HCT116 (cell line): ENCODE measurements around the gene HK1. TPM values are rescaled to one million over a fixed set of nuclear protein-coding genes. Genes with fewer than 3 reads are reported as not detected.

ENCODE experiments used
- ATAC-seq: fragments of 200-7000 bp; cut with Tn5 transposase; 2 replicates; pipeline ENCODE4 v1.9.1; 2020; ENCODE audit warnings: mild to moderate bottlenecking, moderate library complexity
- BruUV-seq: library from RNA; stranded (reverse); fragments of 400-500 nt; replicated peaks from 2 replicates; lab custom pipeline; 2021; lab: Mats Ljungman, UMichigan
- CTCF ChIA-PET: fragments of 300-600 bp; sonication (Branson Sonifier 250); formaldehyde crosslinking; loops from one replicate; lab custom pipeline; 2021; ENCODE audit warnings: antibody characterized with exemption; lab: Charles Lee
- POLR2A ChIA-PET: fragments of 300-600, 350-600 bp; sonication (Branson Sonifier 250); formaldehyde crosslinking; loops from one replicate; lab custom pipeline; 2021; ENCODE audit warnings: antibody characterized with exemption; lab: Charles Lee
- RAD21 ChIA-PET, 2 experiments: fragments of 300-600 bp; sonication (Branson Sonifier 250); formaldehyde crosslinking; loops; one replicate each; lab custom pipeline; 2023; ENCODE audit warnings: low total read pairs in 2 of 2; ENCODE audit not compliant: uncharacterized antibody in 2 of 2, unreplicated experiment in 2 of 2, low non-redundant PET in 1 of 2; lab: Charles Lee
- DNase-seq: peaks from one replicate; pipeline ENCODE4 v3.0.0-alpha.2; 2010; ENCODE audit warnings: low read depth, low spot score
- H2AFZ ChIP-seq: fragments of 200-600 bp; shearing (Covaris generic), sonication (generic); 2 replicates; pipeline ENCODE4 v1.6.1; 2017; ENCODE audit warnings: low read depth, mixed run types, mixed read lengths, antibody characterized with exemption, low read length; ENCODE audit not compliant: poor library complexity, severe bottlenecking
- H3K27ac ChIP-seq: 2 replicates; pipeline ENCODE4 v1.5.1; 2012; ENCODE audit warnings: low read depth, low read length
- H3K27me3 ChIP-seq: fragments of 200-600 bp; sonication (generic); 2 replicates; pipeline ENCODE4 v1.6.1; 2016; ENCODE audit warnings: mixed run types, low read length, mixed read lengths; ENCODE audit not compliant: insufficient read depth
- H3K36me3 ChIP-seq, 2 experiments: fragments of 200-500 bp in 1 of 2; fragments of 200-600 bp in 1 of 2; sonication (Bioruptor generic) in 1 of 2; sonication (generic) in 1 of 2; 2 replicates each; pipeline versions ENCODE4 v1.5.1 to v1.6.1; 2014 to 2016; ENCODE audit warnings: low read length in 2 of 2, inconsistent platforms in 1 of 2, mixed read lengths in 1 of 2, mixed run types in 1 of 2; ENCODE audit not compliant: insufficient read depth in 2 of 2, control insufficient read depth in 1 of 2
- H3K4me1 ChIP-seq, 2 experiments: fragments of 200-600 bp in 1 of 2; sonication (generic) in 1 of 2; 2 replicates each; pipeline versions ENCODE4 v1.5.1 to v1.6.1; 2012 to 2017; ENCODE audit warnings: low read length in 2 of 2, inconsistent platforms in 1 of 2, mild to moderate bottlenecking in 1 of 2, mixed read lengths in 1 of 2, mixed run types in 1 of 2, moderate library complexity in 1 of 2; ENCODE audit not compliant: insufficient read depth in 2 of 2, control insufficient read depth in 1 of 2
- H3K4me2 ChIP-seq: fragments of 200-600 bp; sonication (generic); 2 replicates; pipeline ENCODE4 v1.6.1; 2017; ENCODE audit warnings: mixed run types, low read length, mixed read lengths
- H3K4me3 ChIP-seq, 2 experiments: fragments of 200-600 bp in 1 of 2; sonication (generic) in 1 of 2; replicated peaks in 1 of 2; 2 replicates each; pipeline ENCODE4 v1.5.1; 2011 to 2016; ENCODE audit warnings: low read length in 2 of 2, control low read depth in 1 of 2, low read depth in 1 of 2, mild to moderate bottlenecking in 1 of 2, mixed read lengths in 1 of 2, mixed run types in 1 of 2
- H3K79me2 ChIP-seq: fragments of 200-600 bp; sonication (generic); 2 replicates; pipeline ENCODE4 v1.6.1; 2017; ENCODE audit warnings: mild to moderate bottlenecking, mixed run types, low read length, moderate library complexity, mixed read lengths; ENCODE audit not compliant: insufficient read depth
- H3K9ac ChIP-seq: fragments of 200-600 bp; sonication (generic); 2 replicates; pipeline ENCODE4 v1.6.1; 2016; ENCODE audit warnings: low read length, mixed read lengths
- H3K9me2 ChIP-seq: fragments of 200-600 bp; sonication (generic), shearing (Covaris generic); 2 replicates; pipeline ENCODE4 v1.6.1; 2017; ENCODE audit warnings: mixed run types, mild to moderate bottlenecking, moderate library complexity; ENCODE audit not compliant: insufficient read depth
- H3K9me3 ChIP-seq, 2 experiments: fragments of 200-500 bp in 1 of 2; fragments of 200-600 bp in 1 of 2; sonication (Bioruptor generic) in 1 of 2; sonication (generic) in 1 of 2; 2 replicates each; pipeline ENCODE4 v1.6.1; 2014 to 2017; ENCODE audit warnings: low read length in 2 of 2, mixed read lengths in 2 of 2, inconsistent platforms in 1 of 2, low read depth in 1 of 2, mild to moderate bottlenecking in 1 of 2, mixed run types in 1 of 2, moderate library complexity in 1 of 2; ENCODE audit not compliant: control insufficient read depth in 1 of 2, insufficient read depth in 1 of 2
- H4K20me1 ChIP-seq: fragments of 200-600 bp; sonication (generic), shearing (Covaris generic); 2 replicates; pipeline ENCODE4 v1.6.1; 2017; ENCODE audit warnings: mixed run types, mild to moderate bottlenecking, moderate library complexity; ENCODE audit not compliant: insufficient read depth
- CBX3 ChIP-seq: IDR thresholded peaks from 2 replicates; pipeline ENCODE4 v1.6.1; 2012; ENCODE audit warnings: low read depth
- CEBPB ChIP-seq: IDR thresholded peaks from 2 replicates; pipeline ENCODE4 v1.6.1; 2012; ENCODE audit warnings: low read depth
- EGR1 ChIP-seq: IDR thresholded peaks from 2 replicates; pipeline ENCODE4 v1.6.1; 2012; ENCODE audit warnings: low read depth
- ELF1 ChIP-seq: IDR thresholded peaks from 2 replicates; pipeline ENCODE4 v1.6.1; 2012; ENCODE audit warnings: low read depth, borderline replicate concordance
- EZH2 ChIP-seq: fragments of 200-600 bp; sonication (generic); IDR thresholded peaks from 2 replicates; pipeline ENCODE4 v1.6.1; 2017; ENCODE audit warnings: antibody characterized with exemption, mixed run types
- EZH2phosphoT487 ChIP-seq: fragments of 200-600 bp; IDR thresholded peaks from 2 replicates; pipeline ENCODE4 v1.6.1; 2018; ENCODE audit warnings: antibody characterized with exemption, borderline replicate concordance
- FOSL1 ChIP-seq: IDR thresholded peaks from 2 replicates; pipeline ENCODE4 v1.6.1; 2012; ENCODE audit warnings: low read depth
- JUND ChIP-seq: IDR thresholded peaks from 2 replicates; pipeline ENCODE4 v1.6.1; 2012
- POLR2A ChIP-seq: IDR thresholded peaks from 2 replicates; pipeline ENCODE4 v1.7.0; 2011; ENCODE audit warnings: borderline replicate concordance; ENCODE audit not compliant: insufficient read depth, insufficient read length; ENCODE audit errors: extremely low read depth
- POLR2AphosphoS5 ChIP-seq: IDR thresholded peaks from 2 replicates; pipeline ENCODE4 v1.6.1; 2011; ENCODE audit warnings: mild to moderate bottlenecking, low read depth, low read length, moderate library complexity
- RAD21 ChIP-seq: IDR thresholded peaks from 2 replicates; pipeline ENCODE4 v1.6.1; 2012; ENCODE audit warnings: low read depth, mild to moderate bottlenecking
- SP1 ChIP-seq: IDR thresholded peaks from 2 replicates; pipeline ENCODE4 v1.6.1; 2012; ENCODE audit warnings: low read depth
- TCF7L2 ChIP-seq: IDR thresholded peaks from 2 replicates; pipeline ENCODE4 v1.7.0; 2011; ENCODE audit warnings: borderline replicate concordance, inconsistent platforms; ENCODE audit not compliant: insufficient read depth, insufficient read length; ENCODE audit errors: extremely low read depth
- ZFX ChIP-seq: fragments of 450-650 bp; IDR thresholded peaks from 2 replicates; pipeline ENCODE4 v1.6.1; 2017
- intact Hi-C: fragments of 100-400 bp; cut with micrococcal nuclease; formaldehyde crosslinking; loops from 2 replicates; pipeline ENCODE4 v1.10.0; 2022
- total RNA-seq: library from RNA; stranded (reverse); gene quantifications from one replicate; pipeline ENCODE4 v1.2.1, GENCODE V29; 2021; ENCODE audit not compliant: unreplicated experiment
- TF ChIP-seq, protein P1 (sequence below): IDR thresholded peaks from 2 replicates; pipeline ENCODE4 v1.6.1; 2012
- TF ChIP-seq, protein P2 (sequence below): IDR thresholded peaks from 2 replicates; pipeline ENCODE4 v1.6.1; 2011; ENCODE audit warnings: mild to moderate bottlenecking, low read length, moderate library complexity; ENCODE audit not compliant: insufficient replicate concordance; ENCODE audit errors: extremely low read depth
- TF ChIP-seq, protein P3 (sequence below): IDR thresholded peaks from 2 replicates; pipeline ENCODE4 v1.6.1; 2012
- TF ChIP-seq, protein P4 (sequence below): IDR thresholded peaks from 2 replicates; pipeline ENCODE4 v1.6.1; 2012; ENCODE audit warnings: low read depth

Gene HK1
- total RNA-seq, 1 experiment from 2014 or later: 50.3 TPM

DNA sequence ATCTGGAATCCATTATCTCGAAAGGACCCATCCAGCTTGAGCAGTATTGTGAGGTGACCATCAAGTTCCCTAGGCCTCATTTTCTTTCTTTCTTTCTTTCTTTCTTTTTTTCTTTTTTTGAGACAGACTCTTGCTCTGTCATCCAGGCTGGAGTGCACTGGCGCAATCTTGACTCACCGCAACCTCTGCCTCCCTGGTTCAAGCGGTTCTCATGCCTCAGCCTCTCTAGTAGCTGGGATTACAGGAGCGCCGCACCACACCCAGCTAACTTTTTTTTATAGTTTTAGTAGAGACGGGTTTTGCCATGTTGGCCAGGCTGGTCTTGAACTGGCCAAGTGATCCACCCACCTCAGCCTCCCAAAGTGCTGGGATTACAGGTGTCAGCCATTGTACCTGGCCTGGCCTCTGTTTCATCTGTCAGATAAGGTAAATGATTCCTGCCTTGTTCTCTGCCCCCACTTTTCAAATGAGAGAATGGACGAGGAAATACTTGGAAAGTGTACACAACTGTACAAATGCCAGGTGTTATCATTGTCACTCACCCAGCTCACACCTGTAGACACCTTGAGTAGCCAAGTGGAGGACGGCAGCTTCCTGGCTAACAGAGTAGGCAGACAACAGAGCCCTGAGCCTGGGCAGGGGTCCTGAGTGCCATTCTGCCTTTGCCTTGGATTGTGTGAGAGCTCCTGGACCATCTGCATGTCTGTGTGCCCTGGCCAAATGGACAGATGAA lies 54.1 kb downstream of the HK1 start:
- ChIA-PET RAD21 (no interaction called here), POLR2A (no interaction called here), CTCF (interaction anchor here (1.3 kb wide), 1 partner anchor 9 kb away, joined by 4 read pairs; no protein-coding TSS in a partner anchor)
- no peak for DNase-seq
- Histone ChIP-seq H3K27me3 (no peaks in the 10 kb centered on the region), H3K9me2 (no peaks in the 10 kb centered on the region), H3K4me2 (peak overlapping the region; percentile 51), H3K36me3 (no peaks in the 10 kb centered on the region), H3K4me3 (no peak overlapping the region), H3K4me1 (peaks cover 16 to 22% of the 10 kb centered on the region in 2 experiments), H3K27ac (peak overlapping the region; percentile 30; the same call in 1 of the 2 replicates), H3K9ac (peak overlapping the region; percentile 2; the same call in 1 of the 2 replicates), H4K20me1 (no peaks in the 10 kb centered on the region), H3K79me2 (peaks cover 30% of the 10 kb centered on the region), H2AFZ (no peak overlapping the region), H3K9me3 (no peaks in the 10 kb centered on the region)
- no peak for ATAC-seq
- intact Hi-C loops: no loop called here
- BruUV-seq: no TSS peak
- no peak for TF ChIP-seq RAD21
- no peak for TF ChIP-seq FOSL1
- no peak for TF ChIP-seq POLR2A
- TF ChIP-seq SP1: no peak
- no peak for TF ChIP-seq ELF1
- TF ChIP-seq CBX3: no peak
- TF ChIP-seq ZFX: no peak
- no peak for TF ChIP-seq POLR2AphosphoS5
- TF ChIP-seq CEBPB: no peak
- TF ChIP-seq, protein P1, sequence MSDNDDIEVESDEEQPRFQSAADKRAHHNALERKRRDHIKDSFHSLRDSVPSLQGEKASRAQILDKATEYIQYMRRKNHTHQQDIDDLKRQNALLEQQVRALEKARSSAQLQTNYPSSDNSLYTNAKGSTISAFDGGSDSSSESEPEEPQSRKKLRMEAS: no peak
- TF ChIP-seq JUND: no peak
- TF ChIP-seq, protein P2, sequence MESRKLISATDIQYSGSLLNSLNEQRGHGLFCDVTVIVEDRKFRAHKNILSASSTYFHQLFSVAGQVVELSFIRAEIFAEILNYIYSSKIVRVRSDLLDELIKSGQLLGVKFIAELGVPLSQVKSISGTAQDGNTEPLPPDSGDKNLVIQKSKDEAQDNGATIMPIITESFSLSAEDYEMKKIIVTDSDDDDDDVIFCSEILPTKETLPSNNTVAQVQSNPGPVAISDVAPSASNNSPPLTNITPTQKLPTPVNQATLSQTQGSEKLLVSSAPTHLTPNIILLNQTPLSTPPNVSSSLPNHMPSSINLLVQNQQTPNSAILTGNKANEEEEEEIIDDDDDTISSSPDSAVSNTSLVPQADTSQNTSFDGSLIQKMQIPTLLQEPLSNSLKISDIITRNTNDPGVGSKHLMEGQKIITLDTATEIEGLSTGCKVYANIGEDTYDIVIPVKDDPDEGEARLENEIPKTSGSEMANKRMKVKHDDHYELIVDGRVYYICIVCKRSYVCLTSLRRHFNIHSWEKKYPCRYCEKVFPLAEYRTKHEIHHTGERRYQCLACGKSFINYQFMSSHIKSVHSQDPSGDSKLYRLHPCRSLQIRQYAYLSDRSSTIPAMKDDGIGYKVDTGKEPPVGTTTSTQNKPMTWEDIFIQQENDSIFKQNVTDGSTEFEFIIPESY: no peak
- TF ChIP-seq TCF7L2: no peak
- TF ChIP-seq, protein P3, sequence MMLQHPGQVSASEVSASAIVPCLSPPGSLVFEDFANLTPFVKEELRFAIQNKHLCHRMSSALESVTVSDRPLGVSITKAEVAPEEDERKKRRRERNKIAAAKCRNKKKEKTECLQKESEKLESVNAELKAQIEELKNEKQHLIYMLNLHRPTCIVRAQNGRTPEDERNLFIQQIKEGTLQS: no peak
- TF ChIP-seq EZH2phosphoT487: no peak
- TF ChIP-seq, protein P4, sequence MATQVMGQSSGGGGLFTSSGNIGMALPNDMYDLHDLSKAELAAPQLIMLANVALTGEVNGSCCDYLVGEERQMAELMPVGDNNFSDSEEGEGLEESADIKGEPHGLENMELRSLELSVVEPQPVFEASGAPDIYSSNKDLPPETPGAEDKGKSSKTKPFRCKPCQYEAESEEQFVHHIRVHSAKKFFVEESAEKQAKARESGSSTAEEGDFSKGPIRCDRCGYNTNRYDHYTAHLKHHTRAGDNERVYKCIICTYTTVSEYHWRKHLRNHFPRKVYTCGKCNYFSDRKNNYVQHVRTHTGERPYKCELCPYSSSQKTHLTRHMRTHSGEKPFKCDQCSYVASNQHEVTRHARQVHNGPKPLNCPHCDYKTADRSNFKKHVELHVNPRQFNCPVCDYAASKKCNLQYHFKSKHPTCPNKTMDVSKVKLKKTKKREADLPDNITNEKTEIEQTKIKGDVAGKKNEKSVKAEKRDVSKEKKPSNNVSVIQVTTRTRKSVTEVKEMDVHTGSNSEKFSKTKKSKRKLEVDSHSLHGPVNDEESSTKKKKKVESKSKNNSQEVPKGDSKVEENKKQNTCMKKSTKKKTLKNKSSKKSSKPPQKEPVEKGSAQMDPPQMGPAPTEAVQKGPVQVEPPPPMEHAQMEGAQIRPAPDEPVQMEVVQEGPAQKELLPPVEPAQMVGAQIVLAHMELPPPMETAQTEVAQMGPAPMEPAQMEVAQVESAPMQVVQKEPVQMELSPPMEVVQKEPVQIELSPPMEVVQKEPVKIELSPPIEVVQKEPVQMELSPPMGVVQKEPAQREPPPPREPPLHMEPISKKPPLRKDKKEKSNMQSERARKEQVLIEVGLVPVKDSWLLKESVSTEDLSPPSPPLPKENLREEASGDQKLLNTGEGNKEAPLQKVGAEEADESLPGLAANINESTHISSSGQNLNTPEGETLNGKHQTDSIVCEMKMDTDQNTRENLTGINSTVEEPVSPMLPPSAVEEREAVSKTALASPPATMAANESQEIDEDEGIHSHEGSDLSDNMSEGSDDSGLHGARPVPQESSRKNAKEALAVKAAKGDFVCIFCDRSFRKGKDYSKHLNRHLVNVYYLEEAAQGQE: no peak
- no peak for TF ChIP-seq EGR1
- no peak for TF ChIP-seq EZH2
